GM18505 (cell line): Measurements from ENCODE around the gene THOC6.

ENCODE experiments used
- ATAC-seq: cut with Tn5 transposase; IDR thresholded peaks from one replicate; pipeline ENCODE4 v1.9.1; 2021; ENCODE audit not compliant: unreplicated experiment
- POLR2A ChIP-seq: IDR thresholded peaks from 4 replicates; pipeline ENCODE4 v1.6.1; 2011; ENCODE audit warnings: borderline replicate concordance; ENCODE audit not compliant: insufficient read depth, insufficient read length; ENCODE audit errors: extremely low read depth

THOC6 gene

DNA sequence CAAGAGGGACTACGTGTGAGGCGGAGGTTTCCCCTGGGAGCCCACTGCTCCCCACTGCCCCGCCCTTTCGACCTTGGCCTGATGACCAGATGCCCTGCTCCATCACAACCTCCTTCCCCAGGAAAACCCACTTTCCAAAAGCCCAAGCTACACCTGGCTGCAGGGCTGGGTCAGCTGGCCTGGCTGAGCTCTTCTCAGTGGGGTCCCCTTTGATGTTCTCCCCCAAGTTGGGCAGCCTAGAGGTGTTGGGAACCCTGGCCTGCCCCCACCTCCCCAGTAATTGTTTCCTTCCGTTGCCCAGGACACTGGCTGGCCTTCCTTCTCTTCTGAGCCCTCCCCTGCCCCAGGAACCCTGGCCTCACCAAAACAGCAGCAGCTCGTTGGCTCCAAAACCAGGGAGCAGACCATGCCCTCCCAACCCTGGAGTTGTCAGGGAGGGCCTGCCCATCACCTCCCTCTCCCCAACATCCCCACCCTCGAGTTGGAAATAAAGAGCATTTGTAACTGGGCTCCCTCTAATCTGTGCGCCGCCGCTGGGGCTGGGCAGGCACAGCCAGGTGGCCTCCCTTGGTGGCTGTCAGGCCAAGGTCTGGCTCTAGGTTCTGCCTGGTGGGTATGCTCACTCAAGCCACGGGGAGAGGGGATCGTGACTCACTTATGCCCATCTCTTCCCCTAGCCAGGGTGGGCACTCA, 9.7 kb upstream of the THOC6 start:
- no peak for ATAC-seq
- TF ChIP-seq POLR2A = no peak

DNA sequence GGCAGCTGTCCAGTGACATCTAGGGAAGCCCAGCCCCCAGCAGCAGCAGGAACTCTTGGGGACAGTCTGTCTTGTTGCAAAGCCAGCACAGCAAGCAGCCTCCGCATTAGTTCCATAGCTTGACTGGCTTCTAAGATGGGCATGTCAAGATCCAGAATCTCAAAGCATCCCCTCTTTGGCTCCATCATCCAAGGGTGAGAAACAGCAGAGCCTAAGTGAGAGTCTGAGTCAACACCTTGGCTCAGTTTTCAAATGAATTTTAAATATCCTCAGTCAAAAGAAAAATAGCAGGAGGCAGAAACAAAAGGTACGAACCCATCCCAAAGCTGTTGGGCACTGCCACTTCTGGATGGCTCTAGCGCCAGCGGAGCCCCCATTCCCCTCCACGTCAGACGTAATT, 8.9 kb upstream of the THOC6 start:
- no peak for ATAC-seq
- TF ChIP-seq POLR2A = no peak

DNA sequence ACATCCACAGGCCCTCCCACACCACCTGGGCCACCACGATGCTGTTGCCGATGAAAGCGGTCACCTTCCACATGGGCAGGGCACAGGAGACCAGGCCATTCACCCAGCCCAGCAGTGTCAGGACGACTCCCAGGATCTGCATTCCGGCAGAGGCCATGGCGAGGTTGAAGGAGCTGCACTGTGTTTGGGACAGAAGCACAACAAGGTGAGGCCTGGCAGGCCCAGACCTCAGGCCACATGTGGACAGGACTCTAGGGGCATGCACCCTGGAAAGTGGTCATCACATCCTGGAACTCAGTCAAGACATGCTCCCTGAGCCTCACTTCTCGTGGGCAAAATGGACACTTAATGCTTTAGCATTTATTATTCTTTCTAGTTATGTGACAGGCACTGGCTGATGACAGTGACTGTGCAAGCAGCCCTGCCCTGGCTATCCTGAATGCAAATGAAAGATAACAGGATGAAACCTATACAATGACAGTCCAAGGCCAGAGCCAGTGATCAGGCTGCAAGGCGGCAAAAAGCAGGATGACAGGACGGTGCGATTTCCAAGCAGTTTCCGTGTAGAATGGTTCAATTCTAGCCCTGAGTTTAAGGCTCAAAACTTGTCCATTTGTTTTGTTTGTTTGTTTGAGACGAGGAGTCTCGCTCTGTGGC, 7.8 kb upstream of the THOC6 start:
- ATAC-seq = no peak

DNA sequence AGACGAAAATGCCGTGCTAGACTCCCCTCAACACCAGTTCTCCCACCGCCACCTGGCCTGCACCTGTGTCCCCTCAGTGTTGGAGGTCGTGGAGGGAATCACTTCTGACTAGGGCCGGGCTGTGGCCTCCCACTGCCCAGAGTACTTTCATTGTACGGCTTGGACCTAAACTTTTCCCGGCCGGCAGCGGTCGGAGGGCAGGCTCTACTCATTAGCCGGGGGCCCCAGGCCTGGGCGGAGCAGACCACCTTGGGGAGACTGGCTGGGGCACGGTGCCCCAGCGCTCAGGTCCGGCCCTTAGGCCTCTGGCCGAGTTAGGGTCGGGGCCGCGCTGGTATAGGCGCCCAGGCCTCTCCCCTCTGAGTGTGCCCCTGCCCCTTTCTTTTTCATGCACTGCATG, 6.5 kb upstream of the THOC6 start:
- no peak for ATAC-seq
- TF ChIP-seq POLR2A = no peak

More for the DNA sequence above, 7.8 kb upstream of the THOC6 start:
- no peak for TF ChIP-seq POLR2A

DNA sequence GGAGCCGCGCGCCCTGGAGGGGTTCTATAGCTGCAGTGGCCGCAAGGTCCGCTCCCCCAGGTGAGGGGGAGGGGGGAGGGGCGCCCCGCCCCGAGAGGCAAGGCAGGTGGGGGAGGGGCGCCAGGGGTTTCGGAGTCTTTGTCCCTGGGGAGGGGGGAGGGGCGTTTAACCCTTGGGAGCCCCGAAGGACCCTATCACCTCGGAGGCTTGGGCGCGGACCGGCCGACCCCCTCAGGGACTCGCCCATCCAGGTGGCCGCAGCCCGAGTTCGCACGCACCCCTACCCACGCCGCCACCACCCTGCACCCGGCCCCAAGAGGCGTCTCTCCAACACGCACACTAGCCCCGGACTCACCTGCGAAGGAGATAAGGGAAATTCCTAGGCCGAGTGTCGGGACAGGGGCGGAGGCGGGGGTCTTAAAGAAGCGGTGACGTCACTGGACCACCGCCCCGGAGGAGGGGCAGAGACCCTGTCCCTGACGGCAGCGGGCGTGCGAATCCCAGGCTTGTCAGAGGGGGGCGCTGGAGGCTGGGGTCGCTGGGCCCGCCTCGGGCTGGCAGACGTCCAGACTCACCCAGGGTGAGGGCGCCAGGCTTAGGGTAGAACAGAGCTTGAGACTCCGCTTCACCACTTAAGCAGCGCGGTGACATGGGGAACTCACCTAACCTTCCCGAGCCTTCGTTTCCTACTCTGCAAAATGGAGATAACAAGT, 5.9 kb upstream of the THOC6 start, which contains the start of gene CLDN6:
CLDN6 (minus strand) TSS at position 390 of the 713 bp plus-strand sequence. CDS start 2,162 bp downstream, outside the sequence.
- TF ChIP-seq POLR2A = no peak

DNA sequence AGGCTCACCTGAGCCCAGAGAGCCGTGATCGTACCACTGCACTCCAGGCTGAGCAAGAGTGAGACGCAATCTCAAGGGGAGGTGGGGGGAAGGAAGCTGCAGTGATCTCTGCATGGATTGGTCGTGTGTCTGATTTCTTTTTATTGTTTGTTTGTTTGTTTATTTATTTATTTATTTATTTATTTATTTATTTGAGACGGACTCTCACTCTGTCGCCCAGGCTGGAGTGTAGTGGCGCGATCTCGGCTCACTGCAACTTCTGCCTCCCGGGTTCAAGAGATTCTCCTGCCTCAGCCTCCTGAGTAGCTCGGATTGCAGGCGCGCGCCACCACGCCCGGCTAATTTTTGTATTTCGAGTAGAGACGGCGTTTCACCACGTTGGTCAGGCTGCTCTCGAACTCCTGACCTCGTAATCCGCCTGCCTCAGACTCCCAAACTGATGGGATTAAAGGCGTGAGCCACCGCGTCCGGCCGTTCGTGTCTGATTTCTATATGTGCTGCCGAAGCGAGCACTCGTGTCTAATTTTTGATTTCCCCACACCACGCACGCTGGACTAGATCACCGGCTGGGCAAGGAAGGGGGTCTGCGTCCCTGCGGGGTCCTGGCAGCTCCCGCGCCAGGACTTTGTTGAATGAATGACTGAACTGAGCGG, 4.1 kb upstream of the THOC6 start:
- TF ChIP-seq POLR2A = no peak
- no peak for ATAC-seq

More for the DNA sequence above, 5.9 kb upstream of the THOC6 start, which contains the start of gene CLDN6:
- ATAC-seq = no peak

DNA sequence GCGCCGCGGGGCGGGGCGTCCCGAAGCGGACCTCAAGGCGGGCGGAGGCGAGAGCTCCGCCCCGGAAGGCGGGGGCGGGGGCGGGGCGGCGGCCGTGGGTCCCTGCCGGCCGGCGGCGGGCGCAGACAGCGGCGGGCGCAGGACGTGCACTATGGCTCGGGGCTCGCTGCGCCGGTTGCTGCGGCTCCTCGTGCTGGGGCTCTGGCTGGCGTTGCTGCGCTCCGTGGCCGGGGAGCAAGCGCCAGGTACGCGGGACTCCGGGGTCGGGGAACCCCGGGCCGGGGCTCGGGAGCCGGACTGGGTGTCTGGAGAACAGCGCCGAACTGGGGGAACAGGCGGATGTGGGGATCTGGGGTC, 3.6 kb upstream of the THOC6 start, which contains the start of gene TNFRSF12A:
TNFRSF12A (plus strand) TSS at position 122 of the 357 bp plus-strand sequence; CDS start at position 152, 30 bp downstream.
- TF ChIP-seq POLR2A = peak; percentile 53
- ATAC-seq = no peak

DNA sequence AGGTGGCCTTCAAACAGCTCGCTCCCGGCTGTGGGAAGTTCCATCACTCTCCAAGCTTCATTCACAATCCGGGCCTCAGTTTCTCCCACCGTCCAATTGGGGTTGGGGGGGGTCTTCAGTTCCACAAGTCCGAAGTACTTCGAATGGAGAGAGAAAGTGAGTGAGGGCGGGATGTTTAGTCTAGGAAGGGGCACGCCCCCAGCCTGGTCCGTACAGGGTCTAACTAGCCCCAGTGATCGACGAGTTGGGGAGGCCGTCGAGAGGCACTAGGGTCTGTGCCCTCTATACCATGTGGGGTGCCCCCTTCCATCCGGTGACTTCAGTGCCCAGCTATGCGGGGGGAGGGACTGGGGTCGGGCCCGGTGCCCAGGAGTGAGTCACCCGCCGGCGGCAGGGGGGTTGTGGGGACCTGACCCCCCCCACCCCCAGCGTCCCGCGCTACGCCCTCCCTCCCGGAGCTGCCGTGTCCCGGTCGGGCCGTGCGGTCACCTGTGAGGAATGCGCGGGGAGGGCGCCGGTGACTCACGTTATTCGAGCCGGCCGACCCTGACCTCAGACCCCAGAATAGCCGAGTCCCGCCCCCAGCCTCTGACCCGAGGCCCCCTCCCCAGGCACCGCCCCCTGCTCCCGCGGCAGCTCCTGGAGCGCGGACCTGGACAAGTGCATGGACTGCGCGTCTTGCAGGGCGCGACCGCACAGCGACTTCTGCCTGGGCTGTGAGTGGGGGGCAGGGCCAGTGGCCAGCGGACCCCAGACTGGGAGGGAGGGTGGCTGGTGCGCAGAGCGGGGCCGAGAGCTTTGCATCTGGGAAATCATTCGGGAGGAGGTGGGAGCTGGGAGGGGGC, 3.0 kb upstream of the THOC6 start:
- TF ChIP-seq POLR2A = no peak
- no peak for ATAC-seq

DNA sequence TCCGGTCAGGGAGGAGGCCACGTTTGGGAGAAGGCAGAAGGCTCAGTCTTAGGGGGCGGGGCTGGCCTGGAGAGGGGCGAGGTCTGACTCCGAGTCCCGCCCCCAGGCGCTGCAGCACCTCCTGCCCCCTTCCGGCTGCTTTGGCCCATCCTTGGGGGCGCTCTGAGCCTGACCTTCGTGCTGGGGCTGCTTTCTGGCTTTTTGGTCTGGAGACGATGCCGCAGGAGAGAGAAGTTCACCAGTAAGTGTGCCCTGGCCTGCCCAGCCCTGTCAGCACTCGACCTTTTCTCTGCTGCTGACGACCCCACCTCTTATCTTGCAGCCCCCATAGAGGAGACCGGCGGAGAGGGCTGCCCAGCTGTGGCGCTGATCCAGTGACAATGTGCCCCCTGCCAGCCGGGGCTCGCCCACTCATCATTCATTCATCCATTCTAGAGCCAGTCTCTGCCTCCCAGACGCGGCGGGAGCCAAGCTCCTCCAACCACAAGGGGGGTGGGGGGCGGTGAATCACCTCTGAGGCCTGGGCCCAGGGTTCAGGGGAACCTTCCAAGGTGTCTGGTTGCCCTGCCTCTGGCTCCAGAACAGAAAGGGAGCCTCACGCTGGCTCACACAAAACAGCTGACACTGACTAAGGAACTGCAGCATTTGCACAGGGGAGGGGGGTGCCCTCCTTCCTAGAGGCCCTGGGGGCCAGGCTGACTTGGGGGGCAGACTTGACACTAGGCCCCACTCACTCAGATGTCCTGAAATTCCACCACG, 2.2 kb upstream of the THOC6 start:
- no peak for TF ChIP-seq POLR2A
- ATAC-seq = no peak

DNA sequence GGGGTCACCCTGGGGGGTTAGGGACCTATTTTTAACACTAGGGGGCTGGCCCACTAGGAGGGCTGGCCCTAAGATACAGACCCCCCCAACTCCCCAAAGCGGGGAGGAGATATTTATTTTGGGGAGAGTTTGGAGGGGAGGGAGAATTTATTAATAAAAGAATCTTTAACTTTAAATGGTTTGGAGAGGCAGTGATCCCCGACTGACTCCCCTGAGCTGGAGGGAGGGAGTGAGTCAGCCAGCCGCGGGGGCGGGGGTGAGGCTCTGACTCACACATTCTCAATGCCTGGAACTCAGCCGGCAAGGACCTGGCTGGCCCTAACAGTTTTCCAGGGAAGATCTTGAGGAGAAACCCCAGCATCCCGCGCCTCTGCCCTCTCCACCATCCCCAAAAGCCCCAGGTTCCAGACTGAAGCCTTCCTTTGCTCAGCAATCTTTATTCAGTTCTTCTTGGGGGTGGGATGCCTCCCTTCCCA, 1.6 kb upstream of the THOC6 start:
- ATAC-seq = no peak

DNA sequence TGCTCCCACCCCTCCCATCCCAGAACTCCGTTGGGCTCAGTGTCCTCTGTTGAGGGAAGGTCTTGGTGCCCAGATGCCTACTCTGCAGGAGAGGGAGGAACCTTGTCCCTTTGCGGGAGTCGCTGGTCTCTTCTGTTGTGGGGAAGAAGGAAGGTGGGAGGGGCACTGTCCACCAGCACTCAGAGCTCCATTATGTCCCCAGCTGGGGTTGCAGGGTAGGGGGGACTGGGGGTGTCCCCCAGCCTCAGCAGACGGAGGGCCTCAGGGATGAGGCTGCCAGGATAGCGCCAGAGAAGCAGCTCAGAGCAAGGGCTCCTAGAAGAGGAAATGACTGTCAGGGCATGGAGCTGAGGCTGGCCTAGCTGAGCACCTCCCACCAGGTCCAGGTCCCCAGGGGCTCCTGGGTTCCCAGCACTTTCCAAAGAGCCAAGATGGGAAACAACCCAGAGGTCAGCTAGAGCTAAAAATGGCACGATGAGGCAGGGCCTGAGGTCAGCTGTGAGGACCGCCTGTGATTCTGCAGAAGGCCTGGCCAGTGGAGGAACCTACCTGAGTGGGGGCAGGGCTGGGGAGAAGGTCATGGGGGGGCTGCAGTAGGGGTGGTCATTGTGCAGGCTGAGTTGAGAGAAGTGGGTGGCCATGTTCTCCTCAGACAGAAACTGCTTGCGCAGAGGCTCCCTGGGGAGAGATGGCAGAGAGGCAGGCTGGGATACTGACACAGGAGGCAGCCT, 986 bp upstream of the THOC6 start:
- ATAC-seq = no peak

More for the DNA sequence above, 1.6 kb upstream of the THOC6 start:
- no peak for TF ChIP-seq POLR2A

More for the DNA sequence above, 986 bp upstream of the THOC6 start:
- no peak for TF ChIP-seq POLR2A
